H9 (cell line): ENCODE measurements around the gene ZNF618. TPM values are rescaled to one million over a fixed set of nuclear protein-coding genes. Genes with fewer than 3 reads are reported as not detected.

Source experiments
- DNase-seq: peaks from one replicate; pipeline ENCODE4 v3.0.0-alpha.2; 2017
- H2AFZ ChIP-seq: one replicate; pipeline ENCODE4 v1.6.1; 2013; ENCODE audit warnings: mild to moderate bottlenecking, low read length, control low read depth, moderate library complexity
- H2AK5ac ChIP-seq: 2 replicates; pipeline ENCODE4 v1.6.1; 2013; ENCODE audit warnings: low read length, control low read depth, mixed read lengths; ENCODE audit not compliant: insufficient read length
- H2BK120ac ChIP-seq: one replicate; pipeline ENCODE4 v1.6.1; 2013; ENCODE audit warnings: low read depth, mild to moderate bottlenecking, low read length, control low read depth, inconsistent platforms; ENCODE audit not compliant: poor library complexity, severe bottlenecking
- H2BK12ac ChIP-seq: 2 replicates; pipeline ENCODE4 v1.6.1; 2013; ENCODE audit warnings: low read length, control low read depth, mixed read lengths, low read depth; ENCODE audit not compliant: insufficient read length
- H2BK15ac ChIP-seq: 2 replicates; pipeline ENCODE4 v1.6.1; 2013; ENCODE audit warnings: low read depth, low read length, control low read depth
- H2BK20ac ChIP-seq: one replicate; pipeline ENCODE4 v1.6.1; 2013; ENCODE audit warnings: low read depth, mild to moderate bottlenecking, low read length, control low read depth, inconsistent platforms; ENCODE audit not compliant: poor library complexity, severe bottlenecking
- H2BK5ac ChIP-seq: 2 replicates; pipeline ENCODE4 v1.6.1; 2013; ENCODE audit warnings: low read length, control low read depth, mixed read lengths; ENCODE audit not compliant: insufficient read length
- H3K14ac ChIP-seq: 2 replicates; pipeline ENCODE4 v1.6.1; 2013; ENCODE audit warnings: low read length, control low read depth; ENCODE audit not compliant: insufficient read depth
- H3K18ac ChIP-seq: 2 replicates; pipeline ENCODE4 v1.6.1; 2013; ENCODE audit warnings: low read depth, mild to moderate bottlenecking, mixed read lengths, low read length, control low read depth; ENCODE audit not compliant: insufficient read length
- H3K23ac ChIP-seq: 2 replicates; pipeline ENCODE4 v1.6.1; 2013; ENCODE audit warnings: low read length, control low read depth, mixed read lengths, low read depth; ENCODE audit not compliant: insufficient read length
- H3K23me2 ChIP-seq: 2 replicates; pipeline ENCODE4 v1.6.1; 2013; ENCODE audit warnings: low read depth, mild to moderate bottlenecking, mixed read lengths, low read length, control low read depth; ENCODE audit not compliant: insufficient read length, poor library complexity, severe bottlenecking
- H3K27ac ChIP-seq: 2 replicates; pipeline ENCODE4 v1.5.1; 2013; ENCODE audit warnings: low read length, control low read depth, mixed read lengths, low read depth; ENCODE audit not compliant: insufficient read length
- H3K27me3 ChIP-seq: 2 replicates; pipeline ENCODE4 v1.6.1; 2013; ENCODE audit warnings: low read length, control low read depth, inconsistent platforms; ENCODE audit not compliant: insufficient read depth
- H3K4ac ChIP-seq: 2 replicates; pipeline ENCODE4 v1.6.1; 2013; ENCODE audit warnings: low read depth, mild to moderate bottlenecking, control low read depth, inconsistent platforms, low read length, moderate library complexity
- H3K4me1 ChIP-seq: 2 replicates; pipeline ENCODE4 v1.6.1; 2013; ENCODE audit warnings: low read length, control low read depth, inconsistent platforms; ENCODE audit not compliant: insufficient read depth
- H3K4me2 ChIP-seq: 2 replicates; pipeline ENCODE4 v1.6.1; 2013; ENCODE audit warnings: low read length, control low read depth, mixed read lengths; ENCODE audit not compliant: insufficient read length, insufficient read depth
- H3K56ac ChIP-seq: 2 replicates; pipeline ENCODE4 v1.6.1; 2013; ENCODE audit warnings: low read depth, mild to moderate bottlenecking, mixed read lengths, low read length, control low read depth; ENCODE audit not compliant: insufficient read length
- H3K79me1 ChIP-seq: 2 replicates; pipeline ENCODE4 v1.6.1; 2013; ENCODE audit warnings: low read depth, mild to moderate bottlenecking, moderate library complexity, low read length, control low read depth, inconsistent platforms; ENCODE audit not compliant: insufficient read depth, poor library complexity, severe bottlenecking
- H3K79me2 ChIP-seq: 2 replicates; pipeline ENCODE4 v1.6.1; 2013; ENCODE audit warnings: low read length, control low read depth, inconsistent platforms; ENCODE audit not compliant: insufficient read depth
- H3K9ac ChIP-seq: 2 replicates; pipeline ENCODE4 v1.6.1; 2013; ENCODE audit warnings: low read length, control low read depth, mixed read lengths; ENCODE audit not compliant: insufficient read length; ENCODE audit errors: extremely low read depth
- H3K9me3 ChIP-seq: one replicate; pipeline ENCODE4 v1.6.1; 2013; ENCODE audit warnings: low read depth, low read length, inconsistent platforms; ENCODE audit not compliant: control insufficient read depth
- H3T11ph ChIP-seq: one replicate; pipeline ENCODE4 v1.6.1; 2013; ENCODE audit warnings: mild to moderate bottlenecking, low read length, control low read depth, inconsistent platforms
- H4K20me1 ChIP-seq: one replicate; pipeline ENCODE4 v1.6.1; 2013; ENCODE audit not compliant: control insufficient read depth, insufficient read length, insufficient read depth
- H4K5ac ChIP-seq: 2 replicates; pipeline ENCODE4 v1.6.1; 2013; ENCODE audit warnings: low read depth, mild to moderate bottlenecking, mixed read lengths, low read length, control low read depth; ENCODE audit not compliant: insufficient read length
- H4K8ac ChIP-seq: replicated peaks from 2 replicates; pipeline ENCODE4 v1.6.1; 2013; ENCODE audit warnings: low read length, control low read depth, mixed read lengths, low read depth; ENCODE audit not compliant: insufficient read length
- H4K91ac ChIP-seq: 2 replicates; pipeline ENCODE4 v1.6.1; 2013; ENCODE audit warnings: low read depth, mild to moderate bottlenecking, moderate library complexity, mixed read lengths, low read length, control low read depth; ENCODE audit not compliant: insufficient read length
- H3K27ac Mint-ChIP-seq, 3 experiments: 2 replicates in 2 of 3; 3 replicates in 1 of 3; pipeline ENCODE4 v1.8.0; 2020 to 2021; ENCODE audit warnings: mixed read lengths in 3 of 3, mild to moderate bottlenecking in 1 of 3, moderate library complexity in 1 of 3
- H3K27me3 Mint-ChIP-seq: 2 replicates; pipeline ENCODE4 v1.8.0; 2021; ENCODE audit warnings: low read depth, mild to moderate bottlenecking, moderate library complexity, mixed read lengths
- H3K36me3 Mint-ChIP-seq, 3 experiments: 2 replicates in 2 of 3; 3 replicates in 1 of 3; pipeline ENCODE4 v1.8.0; 2020 to 2021; ENCODE audit warnings: low read depth in 3 of 3, mixed read lengths in 3 of 3; ENCODE audit not compliant: insufficient read depth in 1 of 3
- H3K4me1 Mint-ChIP-seq, 2 experiments: 2 replicates each; pipeline ENCODE4 v1.8.0; 2020; ENCODE audit warnings: mixed read lengths in 2 of 2
- H3K4me3 Mint-ChIP-seq, 2 experiments: 2 replicates in 1 of 2; 3 replicates in 1 of 2; pipeline ENCODE4 v1.8.0; 2020 to 2021; ENCODE audit warnings: mild to moderate bottlenecking in 2 of 2, mixed read lengths in 2 of 2, moderate library complexity in 1 of 2
- H3K9me3 Mint-ChIP-seq, 2 experiments: 2 replicates in 1 of 2; 3 replicates in 1 of 2; pipeline ENCODE4 v1.8.0; 2020; ENCODE audit warnings: mild to moderate bottlenecking in 2 of 2, mixed read lengths in 2 of 2, moderate library complexity in 1 of 2
- WGBS: extraction: QIAGEN DNeasy Blood & Tissue Kit; methylation state at CpG from one replicate; pipeline ENCODE4 v1.1.7; 2013; ENCODE audit warnings: missing lambda C conversion rate, low lambda C conversion rate, mixed read lengths; ENCODE audit not compliant: insufficient read length; ENCODE audit errors: extremely low coverage; 5-methylcytosine and 5-hydroxymethylcytosine counted together
- total RNA-seq: library from RNA; stranded (reverse); gene quantifications from 2 replicates; pipeline ENCODE4 v1.2.1, GENCODE V29; 2021
- TF ChIP-seq, protein P1 (sequence below): fragments of 200-600 bp; sonication (generic); conservative IDR thresholded peaks from 3 replicates; pipeline ENCODE4 v1.8.0; 2021; ENCODE audit warnings: antibody characterized with exemption, mild to moderate bottlenecking

The ZNF618 gene
- total RNA-seq, 1 experiment from 2014 or later: 13.6 TPM

DNA sequence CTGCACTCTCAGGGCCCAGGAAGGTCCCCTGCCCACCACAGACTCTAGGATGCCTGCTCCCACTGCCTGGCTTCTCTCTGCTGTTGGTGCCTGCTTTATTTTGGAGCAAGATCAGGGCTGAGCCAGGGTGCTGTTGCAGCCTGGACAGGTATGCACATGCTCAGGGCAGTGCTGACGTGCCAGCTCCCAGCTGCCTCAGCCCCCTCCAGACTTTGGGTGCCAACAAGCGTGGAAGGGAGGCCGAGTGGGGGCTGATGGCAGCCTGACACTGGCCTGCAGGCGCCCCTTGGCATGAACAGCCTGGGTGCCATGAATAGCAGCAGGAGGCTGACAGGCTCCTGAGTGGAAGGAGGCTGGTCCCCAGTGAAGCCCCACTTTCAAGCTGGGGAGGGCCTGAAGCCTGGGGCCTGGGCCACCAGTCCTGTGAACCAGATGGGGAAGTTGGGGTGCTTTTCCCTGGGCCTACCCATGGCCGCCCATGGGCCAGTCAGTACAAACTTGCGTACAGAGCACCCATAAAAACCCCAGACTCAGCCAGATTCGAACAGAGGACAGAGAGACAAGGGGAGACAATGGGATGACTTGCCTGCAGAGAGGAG is 195.2 kb downstream of the ZNF618 start:
- no peak overlapping the region for H2BK12ac ChIP-seq
- no peak overlapping the region for H3K4me2 ChIP-seq
- no peak overlapping the region for H3K4me3 Mint-ChIP-seq
- H4K8ac ChIP-seq: no peak overlapping the region
- no peak overlapping the region for H3K27ac ChIP-seq
- H3K4ac ChIP-seq: no peak overlapping the region
- peaks cover 28% of the 10 kb centered on the region for H3K27me3 Mint-ChIP-seq
- H2AFZ ChIP-seq: no peak overlapping the region
- no peaks in the 10 kb centered on the region for H3K79me1 ChIP-seq
- DNase-seq: no peak
- no peak overlapping the region for H2BK20ac ChIP-seq
- H3K18ac ChIP-seq: no peak overlapping the region
- no peak overlapping the region for H4K5ac ChIP-seq
- H3K23me2 ChIP-seq: no peaks in the 10 kb centered on the region
- no peaks in the 10 kb centered on the region for H3K27me3 ChIP-seq
- H3T11ph ChIP-seq: no peak overlapping the region
- no peak overlapping the region for H3K14ac ChIP-seq
- peaks cover 3 to 7% of the 10 kb centered on the region in 2 experiments; a peak in 3 of 4 replicates for H3K4me1 Mint-ChIP-seq
- H2AK5ac ChIP-seq: no peak overlapping the region
- H4K91ac ChIP-seq: no peak overlapping the region
- no peaks in the 10 kb centered on the region for H3K36me3 Mint-ChIP-seq
- no peak overlapping the region for H2BK15ac ChIP-seq
- no peaks in the 10 kb centered on the region for H4K20me1 ChIP-seq
- H3K9ac ChIP-seq: no peak overlapping the region
- no peaks in the 10 kb centered on the region for H3K9me3 Mint-ChIP-seq
- no peaks in the 10 kb centered on the region for H3K79me2 ChIP-seq
- H3K27ac Mint-ChIP-seq: peak overlapping the region in 1 of 3 experiments; percentile 86; a peak in 1 of 7 replicates
- no peak overlapping the region for H2BK120ac ChIP-seq
- no CpG with 5 or more reads among the region's 7 CpGs for WGBS
- no peak overlapping the region for H3K56ac ChIP-seq
- H3K9me3 ChIP-seq: no peaks in the 10 kb centered on the region
- no peak overlapping the region for H3K23ac ChIP-seq
- no peaks in the 10 kb centered on the region for H3K4me1 ChIP-seq
- no peak overlapping the region for H2BK5ac ChIP-seq
- TF ChIP-seq, protein P1, sequence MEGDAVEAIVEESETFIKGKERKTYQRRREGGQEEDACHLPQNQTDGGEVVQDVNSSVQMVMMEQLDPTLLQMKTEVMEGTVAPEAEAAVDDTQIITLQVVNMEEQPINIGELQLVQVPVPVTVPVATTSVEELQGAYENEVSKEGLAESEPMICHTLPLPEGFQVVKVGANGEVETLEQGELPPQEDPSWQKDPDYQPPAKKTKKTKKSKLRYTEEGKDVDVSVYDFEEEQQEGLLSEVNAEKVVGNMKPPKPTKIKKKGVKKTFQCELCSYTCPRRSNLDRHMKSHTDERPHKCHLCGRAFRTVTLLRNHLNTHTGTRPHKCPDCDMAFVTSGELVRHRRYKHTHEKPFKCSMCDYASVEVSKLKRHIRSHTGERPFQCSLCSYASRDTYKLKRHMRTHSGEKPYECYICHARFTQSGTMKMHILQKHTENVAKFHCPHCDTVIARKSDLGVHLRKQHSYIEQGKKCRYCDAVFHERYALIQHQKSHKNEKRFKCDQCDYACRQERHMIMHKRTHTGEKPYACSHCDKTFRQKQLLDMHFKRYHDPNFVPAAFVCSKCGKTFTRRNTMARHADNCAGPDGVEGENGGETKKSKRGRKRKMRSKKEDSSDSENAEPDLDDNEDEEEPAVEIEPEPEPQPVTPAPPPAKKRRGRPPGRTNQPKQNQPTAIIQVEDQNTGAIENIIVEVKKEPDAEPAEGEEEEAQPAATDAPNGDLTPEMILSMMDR: no peak
